ENCODE data around the gene PTTG1IP.
A peak's percentile ranks its signal among the peaks of the same experiment; 100 is the strongest.

The PTTG1IP gene

DNA sequence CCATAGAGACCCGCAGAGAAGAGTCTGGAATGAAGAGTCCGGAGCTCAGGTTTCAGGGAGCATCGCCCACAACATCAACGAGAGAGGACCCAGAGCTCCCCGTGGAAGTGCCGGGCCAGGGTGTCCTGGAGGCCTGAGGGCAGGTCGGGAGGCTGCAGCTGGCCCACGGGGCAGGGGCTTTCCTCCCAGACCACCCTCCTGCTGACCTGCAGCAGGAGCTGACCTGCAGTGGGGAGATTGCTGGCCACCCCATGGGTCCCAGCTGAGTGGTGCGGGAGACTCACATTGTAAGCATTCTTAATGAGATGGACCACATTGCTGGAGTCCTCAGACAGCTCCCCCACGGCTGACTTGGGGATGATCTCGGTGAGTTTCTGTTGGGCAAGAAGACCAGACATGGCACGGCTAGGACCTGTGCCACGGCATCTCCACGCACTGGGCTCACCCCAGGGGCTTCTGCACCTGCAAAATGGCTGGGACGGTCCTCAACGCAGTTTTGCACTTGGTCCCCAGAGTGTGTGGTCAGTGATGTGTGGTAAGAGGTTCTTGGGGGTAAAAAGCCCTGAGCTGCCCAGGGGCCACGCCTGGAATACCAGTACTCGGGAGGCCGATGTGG lies 21.3 kb upstream of the PTTG1IP start:
- DNase-seq: no peak

DNA sequence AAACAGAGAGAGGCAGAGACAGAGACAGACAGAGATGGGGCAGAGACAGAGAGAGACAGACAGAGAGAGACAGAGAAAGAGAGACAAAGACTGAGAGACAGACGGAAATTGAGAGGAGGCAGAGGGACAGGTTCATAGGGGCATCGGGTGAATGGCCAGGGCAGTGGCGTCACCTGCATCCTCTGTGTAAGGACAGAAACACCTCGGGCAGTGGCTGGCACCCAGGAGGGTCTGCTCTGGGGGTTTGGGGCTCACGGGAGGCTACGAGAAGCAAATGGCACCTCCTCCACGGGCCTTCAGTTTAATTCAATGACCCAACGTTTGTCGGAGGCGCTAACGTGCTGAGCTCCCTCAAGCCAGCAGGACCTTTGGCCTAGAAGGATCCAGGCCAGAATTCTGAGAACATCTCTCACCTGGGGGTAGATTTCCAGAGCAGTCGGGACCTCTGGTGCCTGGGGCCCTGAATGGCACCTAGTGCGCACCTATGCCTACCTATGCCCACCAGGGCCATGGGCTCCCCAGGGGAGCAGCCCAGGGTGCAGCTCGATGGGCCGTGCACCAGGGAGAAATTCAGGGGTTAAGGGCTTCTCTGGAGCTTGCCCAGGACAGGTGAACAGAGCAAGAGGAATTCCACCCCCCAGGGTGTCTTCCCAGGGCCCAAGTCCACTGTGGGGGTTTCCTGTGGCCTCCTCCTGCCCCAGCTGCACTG lies 20.6 kb upstream of the PTTG1IP start:
- DNase-seq: no peak

DNA sequence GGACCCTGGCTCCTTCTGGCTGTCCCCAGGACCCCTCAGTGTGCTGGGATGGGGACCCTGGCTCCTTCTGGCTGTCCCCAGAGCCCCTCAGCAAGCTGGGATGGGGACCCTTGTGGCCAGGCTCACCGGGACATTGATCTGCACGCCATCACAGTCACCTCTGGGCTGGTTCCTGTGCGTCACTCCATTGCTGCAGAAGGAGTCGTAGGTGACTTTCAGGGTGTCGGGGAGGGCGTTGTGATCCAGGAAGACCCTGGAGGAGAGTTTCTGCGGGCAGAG lies 19.7 kb upstream of the PTTG1IP start:
- DNase-seq: no peak

DNA sequence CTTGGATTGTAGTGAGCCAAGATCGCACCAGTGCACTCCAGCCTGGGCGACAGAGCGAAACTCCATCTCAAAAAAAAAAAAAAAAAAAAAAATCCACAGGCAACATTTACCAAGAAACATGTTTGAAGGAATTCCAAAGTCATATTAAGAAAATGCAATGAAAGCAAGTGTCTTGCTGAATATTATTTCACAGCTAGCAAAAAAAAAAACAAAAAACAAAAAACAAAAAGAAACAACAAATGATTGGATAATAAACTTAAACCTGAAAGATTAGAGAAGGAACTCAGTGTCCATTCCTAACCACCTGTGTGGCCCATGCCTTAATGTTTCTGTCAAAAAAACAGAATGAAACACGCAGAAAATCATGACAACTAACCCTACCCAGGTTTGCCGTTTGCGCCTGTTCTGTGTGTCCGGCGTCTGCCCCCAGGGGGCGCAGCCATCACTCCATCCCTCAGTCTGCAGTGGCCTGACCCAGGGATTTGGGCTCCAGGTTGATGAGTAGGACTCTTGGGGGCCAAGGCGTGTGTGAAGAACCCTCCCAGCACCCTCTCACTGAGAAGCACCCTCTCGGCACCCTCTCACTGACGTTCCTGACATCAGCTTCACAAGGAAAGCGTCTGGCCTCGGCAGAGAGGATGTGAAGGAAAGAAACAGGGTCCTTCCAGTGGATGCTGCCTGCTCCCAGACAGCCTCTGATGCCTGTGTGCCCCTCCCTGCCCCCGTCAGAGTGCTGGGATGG lies 19.2 kb upstream of the PTTG1IP start:
- peak; percentile 76 for DNase-seq

DNA sequence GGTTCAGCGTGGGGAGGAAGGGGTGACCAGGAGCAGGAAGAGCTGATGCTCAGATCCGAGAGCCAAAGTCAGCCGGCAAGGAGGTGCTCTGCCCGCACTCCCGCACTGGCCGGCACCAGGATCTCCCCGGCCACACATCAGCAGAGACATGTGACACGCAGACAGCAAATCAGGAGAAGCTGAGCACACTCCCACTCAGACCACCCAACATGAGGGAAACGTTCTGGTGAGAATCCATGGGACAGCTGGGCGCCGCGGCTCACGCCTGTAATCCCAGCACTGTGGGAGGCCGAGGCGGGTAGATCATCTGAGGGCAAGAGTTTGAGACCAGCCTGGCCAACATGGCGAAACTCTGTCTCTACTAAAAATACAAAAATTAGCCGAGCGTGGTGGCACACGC lies 18.6 kb upstream of the PTTG1IP start:
- no peak for DNase-seq

DNA sequence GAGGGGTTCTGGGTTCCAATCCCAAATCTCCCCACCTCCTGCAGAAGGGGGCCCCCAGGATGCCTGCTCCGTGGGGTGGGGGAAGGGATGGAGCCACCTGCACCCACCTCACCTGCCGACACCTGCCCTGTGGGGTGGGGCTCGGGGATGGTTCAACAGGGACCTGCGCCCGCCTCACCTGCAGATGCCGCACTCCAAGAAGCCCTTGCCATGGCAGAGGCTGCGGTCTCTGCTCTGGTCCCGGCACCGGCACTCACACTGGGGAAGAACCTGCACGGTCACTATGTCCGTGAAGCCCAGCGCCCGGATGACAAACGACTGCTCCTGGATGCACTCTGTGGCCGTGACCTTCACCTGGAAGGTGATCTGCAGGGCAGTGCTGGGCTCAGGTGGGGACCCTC lies 18.1 kb upstream of the PTTG1IP start:
- no peak for DNase-seq

DNA sequence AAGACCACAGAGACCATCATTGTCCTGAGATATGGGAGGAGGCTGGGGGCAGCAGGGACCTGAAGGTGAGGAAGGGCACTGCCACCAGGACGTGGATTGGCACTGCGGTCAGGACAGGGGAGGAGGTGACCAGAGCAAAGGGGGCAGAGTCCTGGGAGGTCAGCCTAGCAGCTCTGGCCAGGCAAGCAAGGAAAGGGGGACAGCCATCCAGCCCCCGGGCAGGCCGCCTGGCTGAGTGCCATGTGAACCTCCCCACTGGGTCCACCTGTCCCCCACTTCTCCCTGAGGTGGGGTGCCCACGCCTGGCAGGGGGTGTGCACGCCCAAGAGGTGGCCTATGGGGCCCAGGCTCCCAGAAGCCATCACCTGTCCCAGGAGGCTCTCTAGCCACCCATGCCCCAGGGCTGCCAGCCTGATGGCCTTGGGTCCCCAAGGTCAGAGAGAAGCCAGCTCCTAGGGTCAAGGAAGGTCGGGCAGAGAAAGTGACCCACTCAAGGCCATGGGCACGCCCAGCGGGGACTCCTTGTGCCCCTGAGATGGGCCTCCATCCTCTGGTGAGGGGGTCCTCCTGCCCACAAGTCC lies 17.6 kb upstream of the PTTG1IP start:
- no peak for DNase-seq

DNA sequence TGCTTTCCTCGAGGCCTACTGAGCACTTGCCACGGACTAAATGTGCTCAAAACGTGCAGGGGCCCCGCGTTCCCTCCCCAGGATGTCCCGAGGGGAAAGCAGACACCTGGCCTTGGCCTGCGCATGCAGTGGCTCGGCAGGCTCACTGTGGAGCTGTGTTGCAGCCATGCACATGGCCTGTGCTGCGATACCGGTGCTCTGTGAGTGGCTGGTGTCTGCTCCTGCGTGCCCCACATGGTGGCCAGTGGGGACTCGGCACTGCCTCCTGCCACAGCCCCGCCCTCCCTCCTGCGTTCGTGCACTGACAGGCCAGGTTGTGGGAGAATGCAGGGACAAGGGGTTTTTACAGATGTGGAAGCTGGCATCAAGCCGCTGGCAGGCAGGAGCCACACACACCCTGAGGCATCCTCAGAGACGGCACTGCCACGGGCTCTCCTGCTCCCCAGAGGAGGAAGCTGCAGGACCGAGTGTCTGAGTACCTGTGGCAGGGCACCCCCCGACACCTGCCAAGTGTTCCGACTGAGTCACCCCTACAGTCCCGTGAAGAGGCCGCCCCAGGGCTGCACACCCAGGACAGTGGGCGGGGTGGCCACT lies 16.9 kb upstream of the PTTG1IP start:
- peak; percentile 28 for DNase-seq

DNA sequence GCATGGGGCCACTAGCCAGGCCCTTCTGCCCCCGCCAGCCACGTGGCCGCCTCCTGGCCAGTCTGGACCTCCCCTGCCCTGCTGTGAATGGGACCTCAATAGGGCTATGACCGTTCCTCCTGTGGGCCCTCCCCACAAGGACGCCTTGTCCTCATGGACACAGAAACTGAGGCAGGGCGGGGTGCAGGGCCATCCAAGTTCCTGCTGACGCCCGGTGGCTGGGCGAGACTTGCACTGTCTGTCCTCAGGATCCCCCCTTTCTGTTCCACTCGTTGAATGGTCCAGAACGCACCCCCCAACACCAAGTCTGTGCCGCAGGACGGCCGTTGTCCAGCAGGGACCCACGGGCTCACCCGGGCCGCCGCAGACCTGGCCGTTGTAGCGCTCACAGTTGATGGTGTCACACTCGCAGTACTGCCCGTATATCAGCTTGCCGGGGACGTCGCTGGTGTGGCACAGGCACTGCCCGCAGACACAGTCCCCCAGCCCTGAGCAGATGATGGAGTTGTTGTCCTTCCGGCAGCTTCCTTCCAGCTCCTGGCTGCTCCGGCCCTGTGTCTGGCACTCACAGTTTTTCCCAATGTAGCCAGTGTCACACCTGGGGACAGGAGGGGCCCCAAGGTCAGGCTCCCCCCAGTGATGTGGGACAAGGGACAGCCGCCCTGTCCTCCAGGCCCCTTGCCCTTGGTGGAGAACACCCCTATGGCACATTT lies 16.3 kb upstream of the PTTG1IP start:
- no peak for DNase-seq

DNA sequence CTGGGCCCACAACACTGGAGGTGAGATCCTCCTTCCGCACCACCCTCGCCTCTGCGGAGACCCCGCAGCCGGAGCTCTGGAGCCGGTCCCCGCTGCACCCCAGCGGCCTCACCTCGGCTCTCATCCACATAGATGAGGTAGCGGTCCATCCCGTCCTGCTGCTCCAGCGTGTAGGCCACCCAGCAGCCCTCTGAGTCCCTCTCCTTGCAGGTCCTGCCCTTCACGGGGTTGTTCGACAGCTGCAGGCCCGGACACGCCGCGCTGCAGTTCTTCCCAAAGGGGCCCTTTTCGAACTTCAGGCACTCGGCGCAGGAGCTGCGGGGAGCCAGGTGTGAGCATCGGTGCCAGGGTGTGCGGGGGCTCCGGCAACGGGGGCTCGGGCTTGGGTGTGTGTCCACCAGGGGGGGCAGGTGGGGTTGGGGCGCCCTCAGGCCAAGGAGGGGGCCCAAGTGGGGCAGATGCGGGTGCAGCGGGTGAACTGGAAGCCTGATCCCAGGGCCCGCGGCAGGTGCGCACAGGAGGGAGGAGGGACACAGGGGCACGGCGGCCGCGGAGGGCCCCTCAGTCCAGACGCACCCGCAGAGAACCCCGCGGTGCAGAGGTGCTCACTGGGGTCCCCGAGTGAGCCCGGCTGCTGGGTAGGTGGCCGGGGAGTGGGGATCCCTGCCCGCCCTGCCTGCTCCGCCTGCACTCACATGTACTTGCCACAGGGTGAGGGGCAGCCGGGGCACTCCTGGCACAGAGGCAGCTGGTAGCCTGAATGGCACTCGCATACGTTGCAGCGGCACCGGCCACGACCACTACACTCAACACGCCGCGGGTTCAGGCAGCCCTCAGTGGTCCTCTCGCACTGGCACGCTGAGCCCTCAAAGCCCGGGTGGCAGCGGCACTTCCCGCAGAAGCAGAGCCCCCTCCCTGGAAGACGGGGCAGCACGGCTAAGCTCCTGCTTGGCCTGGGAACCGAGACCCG lies 15.4 kb upstream of the PTTG1IP start:
- no peak for DNase-seq

DNA sequence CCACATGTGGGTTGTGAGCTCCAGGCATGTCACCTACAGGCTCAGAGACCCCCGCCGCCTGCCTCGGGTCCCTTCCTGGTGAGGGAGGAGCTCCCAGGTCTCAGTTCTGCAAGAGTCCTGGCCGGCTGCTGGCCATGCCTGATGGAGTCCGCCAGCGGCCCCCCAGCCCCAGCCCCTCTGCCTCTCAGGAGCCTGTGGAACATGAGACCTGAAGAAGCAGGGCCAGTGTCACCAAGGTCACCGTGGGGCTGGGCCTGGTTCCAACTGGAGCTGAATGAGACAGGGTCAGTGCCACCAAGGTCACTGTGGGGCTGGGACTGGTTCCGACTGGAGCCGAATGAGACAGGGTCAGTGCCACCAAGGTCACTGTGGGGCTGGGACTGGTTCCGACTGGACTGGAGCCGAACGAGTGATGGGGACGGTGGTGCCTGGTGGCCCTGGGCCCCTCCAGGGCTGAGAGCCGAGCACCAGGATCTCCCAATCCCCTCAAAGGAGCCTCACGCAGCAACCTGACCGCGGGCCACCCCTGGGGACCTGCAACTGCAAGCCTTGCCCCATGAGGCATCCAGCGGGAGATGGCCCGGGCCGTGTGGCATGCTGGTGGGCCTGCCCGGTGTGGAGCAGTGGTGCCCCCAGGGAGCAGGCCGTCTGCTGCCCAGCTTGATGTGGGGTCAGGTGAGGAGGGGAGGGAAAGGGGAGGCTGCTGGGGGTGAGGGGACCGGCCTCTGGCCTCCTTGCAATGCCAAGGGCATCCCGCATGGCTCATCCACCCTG lies 14.5 kb upstream of the PTTG1IP start:
- DNase-seq: no peak

DNA sequence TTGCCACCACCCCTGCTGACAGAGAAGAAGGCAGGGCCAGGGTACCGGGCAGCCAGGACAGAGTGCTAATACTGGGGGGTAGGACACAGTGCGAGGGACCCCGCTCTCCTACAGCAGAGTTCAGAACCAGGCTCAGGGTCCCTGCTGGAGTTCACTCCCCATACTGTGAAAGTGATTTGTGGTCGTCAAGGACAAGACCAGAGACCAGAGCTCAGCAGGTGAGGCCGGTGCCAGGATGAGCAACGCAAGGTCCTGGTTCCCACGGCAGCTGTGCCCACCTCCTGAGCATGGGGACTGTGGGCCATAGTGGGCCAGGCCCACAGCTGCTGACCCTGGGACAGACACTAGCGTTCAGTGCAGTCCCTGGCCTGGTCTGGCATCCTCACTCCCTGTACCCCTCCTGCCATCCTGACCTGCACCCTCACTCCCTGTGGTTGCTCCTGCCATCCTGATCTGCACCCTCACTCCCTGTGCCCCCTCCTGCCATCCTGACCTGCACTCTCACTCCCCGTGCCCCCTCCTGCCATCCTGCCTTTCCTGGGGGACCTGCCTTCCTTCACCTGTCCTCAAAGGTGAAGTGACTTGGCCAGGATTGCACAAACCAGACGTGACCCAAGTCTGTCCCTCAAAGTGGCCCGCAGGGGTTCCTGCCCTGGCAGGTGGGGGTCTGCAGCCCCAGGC lies 13.8 kb upstream of the PTTG1IP start:
- no peak for DNase-seq

DNA sequence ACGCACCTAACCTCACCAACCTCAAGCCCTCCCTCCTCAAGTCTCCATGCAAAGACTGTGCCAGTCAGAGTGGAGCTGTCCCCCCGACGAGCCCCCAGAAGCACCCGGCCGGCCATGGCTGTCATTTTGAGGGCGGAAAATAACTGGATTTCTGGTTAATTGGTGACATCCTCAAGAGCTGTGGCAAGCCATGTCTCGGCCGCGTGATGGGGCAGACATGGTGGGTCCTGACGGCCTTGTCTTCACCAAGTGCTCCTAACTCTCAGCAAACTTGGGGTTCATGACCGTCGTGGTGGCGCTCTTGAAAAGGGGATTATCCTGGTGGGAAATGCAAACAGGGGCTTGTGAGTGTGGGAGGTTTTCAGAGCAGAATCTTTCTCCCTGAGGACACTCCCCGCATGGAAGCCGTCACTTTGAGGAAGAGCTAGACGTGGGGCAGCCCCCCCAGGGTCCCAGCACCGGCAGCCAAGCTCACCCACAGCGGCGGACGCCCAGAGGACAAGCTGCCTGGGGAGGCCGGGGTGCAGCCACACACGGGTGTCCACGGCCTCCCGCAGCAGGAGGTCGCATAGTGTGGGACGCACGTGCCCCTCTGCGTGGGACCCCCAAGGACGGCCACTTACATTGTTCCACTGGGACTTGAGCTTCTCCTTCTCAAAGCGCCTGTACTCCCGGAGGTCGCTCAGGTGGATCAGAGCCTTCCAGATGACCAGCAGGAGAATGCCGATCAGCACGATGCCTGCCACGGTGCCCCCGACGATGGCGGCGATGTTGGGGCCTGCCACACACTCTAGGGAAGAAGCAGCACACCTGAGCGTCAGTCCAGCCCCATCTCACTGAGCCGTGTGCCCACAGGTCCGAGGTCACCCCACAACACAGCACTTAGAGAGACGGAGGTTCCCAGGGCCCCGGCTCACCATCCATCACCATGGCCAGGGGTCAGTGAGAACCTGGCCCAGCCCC lies 12.9 kb upstream of the PTTG1IP start:
- no peak for DNase-seq

DNA sequence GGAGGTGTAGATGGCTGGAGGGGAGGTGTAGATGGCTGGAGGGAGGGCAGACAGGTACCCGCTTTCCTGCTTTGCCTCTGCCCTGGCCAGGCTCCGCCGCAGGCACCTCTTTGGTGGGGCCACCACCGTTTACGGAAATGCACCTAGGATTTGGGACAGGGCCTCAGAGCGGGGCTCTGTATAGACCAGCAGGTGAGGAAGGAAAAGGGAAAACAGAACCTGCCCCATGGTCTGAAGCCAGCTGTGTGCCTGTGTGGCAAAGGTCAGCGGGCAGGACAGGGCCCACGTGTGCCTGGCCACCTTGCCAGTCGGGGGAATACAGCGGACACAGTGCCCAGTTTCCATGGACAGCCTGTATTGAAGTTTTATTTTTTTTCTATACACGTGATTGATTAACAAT lies 12.1 kb upstream of the PTTG1IP start:
- DNase-seq: no peak

DNA sequence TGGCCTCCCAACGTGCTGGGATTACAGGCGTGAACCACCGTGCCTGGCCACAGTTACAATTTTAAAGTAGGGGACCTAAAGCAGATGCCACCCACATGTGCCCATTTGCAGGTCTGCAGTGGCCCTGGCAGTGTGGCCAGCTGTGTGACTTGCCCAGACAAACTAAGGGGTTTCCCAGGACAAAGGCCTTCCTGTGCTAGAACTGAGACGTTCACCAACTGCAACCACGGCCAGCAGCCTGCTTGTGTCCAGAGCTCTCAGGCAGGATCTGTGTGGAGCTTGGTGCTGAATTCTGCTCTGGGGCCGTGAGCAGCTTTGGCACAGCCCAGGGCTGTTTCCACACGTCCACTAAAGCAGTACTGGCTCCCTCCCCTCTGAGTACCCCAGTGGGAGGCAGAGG lies 10.6 kb upstream of the PTTG1IP start:
- DNase-seq: no peak

DNA sequence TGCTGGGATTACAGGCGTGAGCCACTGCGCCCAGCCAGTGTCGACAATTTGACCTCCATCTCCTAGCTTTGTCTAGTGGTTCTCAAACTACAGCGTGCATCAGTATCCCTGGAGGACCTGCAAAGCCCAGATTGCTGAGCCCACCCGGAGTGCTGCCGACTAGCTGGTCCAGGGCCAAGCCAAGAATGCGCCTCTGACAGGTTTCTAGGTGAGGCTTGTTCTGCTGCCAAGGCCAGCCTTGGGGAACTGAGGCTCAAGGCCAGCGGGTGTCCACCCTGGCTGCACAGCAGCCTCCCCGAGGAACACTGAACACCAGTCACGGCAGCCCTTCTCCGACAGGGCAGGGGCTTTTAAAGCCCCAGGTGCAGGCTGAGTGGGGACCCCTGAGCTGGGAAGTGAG lies 9.8 kb upstream of the PTTG1IP start:
- DNase-seq: no peak

DNA sequence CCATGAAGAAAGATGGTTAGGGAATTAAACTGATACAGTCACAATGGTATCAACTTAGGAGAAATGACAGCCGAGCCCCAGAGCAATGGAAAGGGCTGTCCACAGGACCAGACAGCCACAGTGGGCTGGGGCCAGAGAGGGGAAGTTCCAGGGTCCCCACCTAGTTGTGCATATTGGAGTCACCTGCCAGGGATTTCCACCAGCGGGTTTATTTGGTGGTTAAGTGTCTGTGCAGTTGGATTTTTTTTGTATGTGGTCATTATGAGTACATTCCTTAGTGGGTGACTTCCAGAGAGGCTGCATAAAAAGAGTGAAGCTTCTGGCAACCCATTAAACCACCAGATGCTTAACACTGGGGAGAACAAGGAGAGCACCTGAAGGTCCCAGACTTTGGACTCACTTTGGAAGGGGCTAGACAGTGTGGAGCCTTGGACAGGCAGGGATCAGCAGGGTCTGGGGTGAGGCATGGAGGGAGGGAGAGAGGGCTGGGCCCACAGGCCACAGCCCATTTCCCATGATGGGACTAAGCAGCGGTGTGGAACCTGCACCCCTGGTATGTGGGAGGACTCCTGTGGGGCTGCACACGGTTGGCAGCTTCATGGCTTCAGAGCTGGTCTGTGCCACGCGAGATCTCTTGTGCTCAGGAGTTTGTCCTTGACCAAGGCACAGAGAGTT lies 7.8 kb upstream of the PTTG1IP start:
- DNase-seq: no peak

DNA sequence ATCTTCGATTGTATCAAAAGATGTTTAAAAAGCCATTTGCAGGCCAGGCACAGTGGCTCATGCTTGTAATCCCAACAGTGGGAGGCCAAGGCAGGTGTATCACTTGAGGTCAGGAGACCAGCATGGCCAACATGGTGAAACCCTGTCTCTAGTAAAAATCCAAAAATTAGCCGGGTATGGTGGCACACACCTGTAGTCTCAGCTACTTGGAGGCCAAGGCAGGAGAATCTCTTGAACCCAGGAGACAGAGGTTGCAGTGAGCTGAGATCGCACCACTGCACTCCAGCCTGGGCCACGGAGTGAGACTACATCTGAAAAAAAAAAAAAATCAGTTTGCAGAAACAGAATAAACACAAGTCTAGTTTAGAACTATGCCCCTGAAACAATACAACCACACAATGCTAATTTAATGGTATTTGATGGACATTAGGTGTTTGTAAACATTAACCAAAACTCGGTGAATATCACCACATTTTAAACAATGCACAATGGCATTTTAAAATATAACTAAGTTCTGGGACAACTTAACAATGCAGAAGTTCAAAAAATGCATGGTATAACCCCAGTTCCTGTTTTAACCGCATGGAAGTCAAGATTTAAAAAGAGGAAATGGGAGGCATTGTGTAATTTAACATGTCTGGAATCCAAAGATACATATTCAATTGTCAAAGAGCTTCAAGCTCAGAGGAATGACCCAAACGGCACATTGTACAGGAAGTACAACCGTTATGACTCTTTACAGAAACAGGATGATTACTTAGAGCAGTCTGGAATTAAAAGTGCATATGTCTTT lies 7.1 kb upstream of the PTTG1IP start:
- no peak for DNase-seq

Data from NCI-H69 (cell line).